Measurements from ENCODE around the gene IRF5. TPM values are rescaled to one million over a fixed set of nuclear protein-coding genes. Genes with fewer than 3 reads are reported as not detected.

The IRF5 gene
- total RNA-seq, 2 donors from 2014 or later: 2.7 to 4.4 TPM

GRCh38 chr7:128917122-128917521 lies 20.6 kb upstream of the IRF5 start:
- no peak for DNase-seq (ENCODE audit: low spot score)
- H3K27me3 ChIP-seq: peaks cover 13% of the 10 kb centered on the region in 2 donors
- peaks cover 0 to 18% of the 10 kb centered on the region in 2 donors for H3K4me1 ChIP-seq

GRCh38 chr7:128918016-128918665 lies 19.6 kb upstream of the IRF5 start:
- DNase-seq (ENCODE audit: low spot score): no peak
- no peaks in the 10 kb centered on the region for H3K36me3 ChIP-seq
- TF ChIP-seq CTCF (IDR thresholded peaks at IDR 0.05): no peak
- H3K27ac ChIP-seq: no peak overlapping the region
- H3K27me3 ChIP-seq: peaks cover 13% of the 10 kb centered on the region in 2 donors
- peaks cover 0 to 18% of the 10 kb centered on the region in 2 donors for H3K4me1 ChIP-seq
- no peak overlapping the region for H3K4me3 ChIP-seq
- no peaks in the 10 kb centered on the region for H3K9me3 ChIP-seq

More at GRCh38 chr7:128917122-128917521, 20.6 kb upstream of the IRF5 start:
- no peaks in the 10 kb centered on the region for H3K9me3 ChIP-seq
- no peak overlapping the region for H3K27ac ChIP-seq
- H3K4me3 ChIP-seq: no peak overlapping the region
- no peak for TF ChIP-seq CTCF (IDR thresholded peaks at IDR 0.05)
- no peaks in the 10 kb centered on the region for H3K36me3 ChIP-seq

GRCh38 chr7:128919241-128919640 lies 18.5 kb upstream of the IRF5 start:
- DNase-seq (ENCODE audit: low spot score): no peak

GRCh38 chr7:128919881-128920799 lies 17.6 kb upstream of the IRF5 start:
- H3K27me3 ChIP-seq: peaks cover 8 to 9% of the 10 kb centered on the region in 2 donors
- no peak for TF ChIP-seq CTCF (IDR thresholded peaks at IDR 0.05)
- DNase-seq (ENCODE audit: low spot score): no peak

More at GRCh38 chr7:128919241-128919640, 18.5 kb upstream of the IRF5 start:
- TF ChIP-seq CTCF (IDR thresholded peaks at IDR 0.05): no peak
- Histone ChIP-seq H3K36me3 (no peaks in the 10 kb centered on the region), H3K27me3 (peaks cover 8 to 13% of the 10 kb centered on the region in 2 donors), H3K9me3 (no peaks in the 10 kb centered on the region), H3K4me3 (no peak overlapping the region), H3K27ac (no peak overlapping the region), H3K4me1 (peaks cover 0 to 18% of the 10 kb centered on the region in 2 donors)

GRCh38 chr7:128920913-128921582 lies 16.7 kb upstream of the IRF5 start:
- no peak for DNase-seq (ENCODE audit: low spot score)
- TF ChIP-seq CTCF (IDR thresholded peaks at IDR 0.05): no peak
- peaks cover 2 to 4% of the 10 kb centered on the region in 2 donors for H3K27me3 ChIP-seq

More at GRCh38 chr7:128919881-128920799, 17.6 kb upstream of the IRF5 start:
- Histone ChIP-seq H3K36me3 (no peaks in the 10 kb centered on the region), H3K27ac (no peak overlapping the region), H3K9me3 (no peaks in the 10 kb centered on the region), H3K4me3 (no peak overlapping the region), H3K4me1 (peaks cover 0 to 12% of the 10 kb centered on the region in 2 donors)

More at GRCh38 chr7:128920913-128921582, 16.7 kb upstream of the IRF5 start:
- H3K36me3 ChIP-seq: no peaks in the 10 kb centered on the region
- no peak overlapping the region for H3K27ac ChIP-seq
- peaks cover 0 to 3% of the 10 kb centered on the region in 2 donors for H3K4me1 ChIP-seq
- H3K9me3 ChIP-seq: no peaks in the 10 kb centered on the region
- H3K4me3 ChIP-seq: no peak overlapping the region
